ENCODE results near the gene SMS.

The SMS gene

GRCh38 chrX:21986596-21986995 lies 46.1 kb downstream of the SMS start:
- Histone ChIP-seq H3K4me3 (IDR thresholded peaks at IDR 0.05; ENCODE audit: insufficient read depth, low read depth, low read length) (no peak overlapping the region), H3K9ac (no peak overlapping the region), H3K79me2 (ENCODE audit: insufficient read depth, low read depth) (no peaks in the 10 kb centered on the region), H4K20me1 (ENCODE audit: insufficient read depth) (no peaks in the 10 kb centered on the region), H3K4me1 (ENCODE audit: low read depth, poor library complexity, severe bottlenecking) (no peaks in the 10 kb centered on the region), H3K27ac (no peak overlapping the region), H3K4me2 (no peak overlapping the region), H3K36me3 (ENCODE audit: insufficient read depth) (no peaks in the 10 kb centered on the region), H2AFZ (ENCODE audit: low read depth) (no peak overlapping the region), H3K27me3 (ENCODE audit: insufficient read depth, low read depth) (no peaks in the 10 kb centered on the region)
- no peak for TF ChIP-seq CTCF (conservative IDR thresholded peaks at IDR 0.05; ENCODE audit: low read depth, low read length)

DNA sequence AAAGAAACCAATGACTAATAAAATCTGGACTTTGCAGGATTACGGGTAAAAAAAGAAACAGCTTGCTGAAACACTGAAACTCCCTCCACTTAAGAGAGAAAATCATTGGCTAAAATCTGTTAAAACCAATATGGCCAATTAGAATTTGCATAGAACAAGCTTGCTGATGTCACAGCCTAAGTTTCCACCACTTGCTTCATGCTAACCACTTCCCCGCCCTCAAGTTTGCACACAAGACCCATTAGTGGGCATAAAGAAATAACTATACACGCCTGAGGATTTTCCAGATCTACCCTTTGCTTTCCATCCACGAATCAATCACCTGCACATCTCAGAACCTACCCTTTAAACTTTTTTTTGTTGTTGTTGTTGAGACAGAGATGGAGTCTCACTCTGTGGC lies 48.9 kb downstream of the SMS start:
- Histone ChIP-seq H3K79me2 (ENCODE audit: insufficient read depth, low read depth) (no peaks in the 10 kb centered on the region), H3K4me1 (ENCODE audit: low read depth, poor library complexity, severe bottlenecking) (no peaks in the 10 kb centered on the region), H4K20me1 (ENCODE audit: insufficient read depth) (no peaks in the 10 kb centered on the region), H3K27me3 (ENCODE audit: insufficient read depth, low read depth) (no peaks in the 10 kb centered on the region), H3K9ac (no peak overlapping the region), H3K4me3 (IDR thresholded peaks at IDR 0.05; ENCODE audit: insufficient read depth, low read depth, low read length) (no peak overlapping the region), H3K36me3 (ENCODE audit: insufficient read depth) (no peaks in the 10 kb centered on the region), H3K4me2 (no peak overlapping the region), H3K27ac (no peak overlapping the region), H2AFZ (ENCODE audit: low read depth) (no peak overlapping the region)
- no peak for TF ChIP-seq CTCF (conservative IDR thresholded peaks at IDR 0.05; ENCODE audit: low read depth, low read length)

- Histone ChIP-seq H3K27me3 (ENCODE audit: insufficient read depth, low read depth) (no peaks in the 10 kb centered on the region), H3K9ac (no peak overlapping the region), H4K20me1 (ENCODE audit: insufficient read depth) (no peaks in the 10 kb centered on the region), H3K4me2 (no peak overlapping the region), H3K27ac (no peak overlapping the region), H3K4me1 (ENCODE audit: low read depth, poor library complexity, severe bottlenecking) (no peaks in the 10 kb centered on the region), H3K79me2 (ENCODE audit: insufficient read depth, low read depth) (no peaks in the 10 kb centered on the region), H3K4me3 (IDR thresholded peaks at IDR 0.05; ENCODE audit: insufficient read depth, low read depth, low read length) (no peak overlapping the region), H3K36me3 (ENCODE audit: insufficient read depth) (no peaks in the 10 kb centered on the region), H2AFZ (ENCODE audit: low read depth) (no peak overlapping the region)
- TF ChIP-seq CTCF (conservative IDR thresholded peaks at IDR 0.05; ENCODE audit: low read depth, low read length), result no peak
These were observed 50.3 kb downstream of the SMS start for GRCh38 chrX:21990832-21991231.

- no peak overlapping the region for H3K27ac ChIP-seq
- H3K4me3 ChIP-seq (IDR thresholded peaks at IDR 0.05; ENCODE audit: insufficient read depth, low read depth, low read length), result no peak overlapping the region
- H3K79me2 ChIP-seq (ENCODE audit: insufficient read depth, low read depth), result no peaks in the 10 kb centered on the region
- H2AFZ ChIP-seq (ENCODE audit: low read depth), result no peak overlapping the region
- no peaks in the 10 kb centered on the region for H3K27me3 ChIP-seq (ENCODE audit: insufficient read depth, low read depth)
- H4K20me1 ChIP-seq (ENCODE audit: insufficient read depth), result no peaks in the 10 kb centered on the region
- H3K36me3 ChIP-seq (ENCODE audit: insufficient read depth), result no peaks in the 10 kb centered on the region
- TF ChIP-seq CTCF (conservative IDR thresholded peaks at IDR 0.05; ENCODE audit: low read depth, low read length), result no peak
- H3K4me1 ChIP-seq (ENCODE audit: low read depth, poor library complexity, severe bottlenecking), result no peaks in the 10 kb centered on the region
- H3K9ac ChIP-seq, result no peak overlapping the region
- H3K4me2 ChIP-seq, result no peak overlapping the region
These were observed 51.0 kb downstream of the SMS start for GRCh38 chrX:21991504-21991903.

- H3K79me2 ChIP-seq (ENCODE audit: insufficient read depth, low read depth), result no peaks in the 10 kb centered on the region
- H3K4me3 ChIP-seq (IDR thresholded peaks at IDR 0.05; ENCODE audit: insufficient read depth, low read depth, low read length), result no peak overlapping the region
- no peaks in the 10 kb centered on the region for H3K4me1 ChIP-seq (ENCODE audit: low read depth, poor library complexity, severe bottlenecking)
- H3K4me2 ChIP-seq, result no peak overlapping the region
- no peaks in the 10 kb centered on the region for H3K27me3 ChIP-seq (ENCODE audit: insufficient read depth, low read depth)
- H2AFZ ChIP-seq (ENCODE audit: low read depth), result no peak overlapping the region
- H3K36me3 ChIP-seq (ENCODE audit: insufficient read depth), result no peaks in the 10 kb centered on the region
- TF ChIP-seq CTCF (conservative IDR thresholded peaks at IDR 0.05; ENCODE audit: low read depth, low read length), result no peak
- no peaks in the 10 kb centered on the region for H4K20me1 ChIP-seq (ENCODE audit: insufficient read depth)
- no peak overlapping the region for H3K9ac ChIP-seq
- H3K27ac ChIP-seq, result no peak overlapping the region
These were observed 52.8 kb downstream of the SMS start for GRCh38 chrX:21993265-21993664.
